NCI-H187 treated with DMSO at 0.1 percent for 48 hours (cell line): ENCODE results near the gene APRT.
"Not testable (repeated sequence)": the region's sequence is repeated elsewhere in the genome, so short reads cannot be mapped to it uniquely, and the experiment has no call there.

ENCODE experiments used
- DNase-seq: peaks from one replicate; lab custom pipeline; 2025; lab: John Stamatoyannopoulos, UW

APRT gene

GRCh38 chr16:88772871-88773811 lies 38.6 kb downstream of the APRT start:
- DNase-seq: no peak

GRCh38 chr16:88771781-88772180 lies 39.9 kb downstream of the APRT start:
- not testable (repeated sequence) for DNase-seq

- no peak for DNase-seq
Measured at GRCh38 chr16:88771294-88771772, 40.4 kb downstream of the APRT start.

GRCh38 chr16:88770461-88771293 lies 41.1 kb downstream of the APRT start:
- no peak for DNase-seq

- no peak for DNase-seq
Measured at GRCh38 chr16:88769617-88770460, 41.9 kb downstream of the APRT start.

GRCh38 chr16:88768071-88768783 lies 43.5 kb downstream of the APRT start:
- DNase-seq: no peak

- no peak for DNase-seq
Measured at GRCh38 chr16:88767546-88768070, 44.1 kb downstream of the APRT start.

GRCh38 chr16:88766975-88767374 lies 44.8 kb downstream of the APRT start:
- no peak for DNase-seq

- DNase-seq: no peak
Measured at GRCh38 chr16:88764913-88765349, 46.8 kb downstream of the APRT start.

GRCh38 chr16:88764080-88764479 lies 47.6 kb downstream of the APRT start:
- DNase-seq: no peak

- no peak for DNase-seq
Measured at GRCh38 chr16:88763502-88764053, 48.1 kb downstream of the APRT start.

- no peak for DNase-seq
Measured at GRCh38 chr16:88762941-88763340, 48.8 kb downstream of the APRT start.

GRCh38 chr16:88762258-88762870 lies 49.4 kb downstream of the APRT start:
- no peak for DNase-seq

GRCh38 chr16:88761830-88762229 lies 49.9 kb downstream of the APRT start:
- DNase-seq: no peak

- no peak for DNase-seq
Measured at GRCh38 chr16:88761143-88761534, 50.6 kb downstream of the APRT start.

- no peak for DNase-seq
Measured at GRCh38 chr16:88760424-88761142, 51.1 kb downstream of the APRT start.

GRCh38 chr16:88759976-88760350 lies 51.8 kb downstream of the APRT start:
- DNase-seq: no peak
